Stimulated activated CD4-positive, alpha-beta T cell treated with anti-CD3 and anti-CD28 coated beads, Interleukin-4, amount 100 ng/mL, for 4 hours (primary cell): Measurements from ENCODE around the gene GSTM5.
"Not testable (repeated sequence)": the region's sequence is repeated elsewhere in the genome, so short reads cannot be mapped to it uniquely, and the experiment has no call there.

Experiments used
- DNase-seq, 2 experiments: peaks; one replicate each; pipeline ENCODE4 v3.0.0-alpha.2; 2020

Gene GSTM5

DNA sequence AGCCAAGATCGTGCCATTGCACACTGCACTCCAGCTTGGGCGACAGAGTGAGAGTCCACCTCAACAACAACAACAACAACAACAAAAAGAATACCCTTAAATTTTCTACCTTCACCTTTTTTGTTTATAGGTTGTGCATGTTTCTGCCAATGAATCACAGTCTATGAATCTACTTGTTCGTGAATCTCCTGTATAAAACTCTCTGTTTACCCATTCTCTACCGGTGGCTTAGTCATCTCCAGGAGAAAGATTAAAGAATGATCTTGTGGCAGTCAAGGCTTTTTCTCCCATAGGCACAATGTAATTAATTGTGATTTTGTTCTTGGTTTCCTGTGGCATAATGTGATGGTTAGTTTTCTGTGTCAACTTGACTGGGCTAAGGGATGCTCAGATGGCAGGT, 14.2 kb upstream of the GSTM5 start:
- DNase-seq = not testable (repeated sequence)

DNA sequence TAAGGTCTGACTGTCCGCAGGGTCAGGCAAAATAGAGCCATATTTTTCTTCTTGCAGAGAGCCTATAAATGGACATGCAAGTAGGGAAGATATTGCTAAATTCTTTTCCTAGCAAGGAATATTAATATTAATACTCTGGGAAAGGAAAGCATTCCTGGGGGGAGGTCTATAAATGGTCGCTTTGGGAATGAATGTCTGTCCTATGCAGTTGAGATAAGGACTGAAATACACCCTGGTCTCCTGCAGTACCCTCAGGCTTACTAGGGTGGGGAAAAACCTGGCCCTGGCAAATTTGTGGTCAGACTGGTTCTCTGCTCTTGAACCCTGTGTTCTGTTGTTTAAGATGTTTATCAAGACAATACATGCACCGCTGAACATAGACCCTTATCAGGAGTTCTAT, 9.1 kb upstream of the GSTM5 start:
- DNase-seq = not testable (repeated sequence)

DNA sequence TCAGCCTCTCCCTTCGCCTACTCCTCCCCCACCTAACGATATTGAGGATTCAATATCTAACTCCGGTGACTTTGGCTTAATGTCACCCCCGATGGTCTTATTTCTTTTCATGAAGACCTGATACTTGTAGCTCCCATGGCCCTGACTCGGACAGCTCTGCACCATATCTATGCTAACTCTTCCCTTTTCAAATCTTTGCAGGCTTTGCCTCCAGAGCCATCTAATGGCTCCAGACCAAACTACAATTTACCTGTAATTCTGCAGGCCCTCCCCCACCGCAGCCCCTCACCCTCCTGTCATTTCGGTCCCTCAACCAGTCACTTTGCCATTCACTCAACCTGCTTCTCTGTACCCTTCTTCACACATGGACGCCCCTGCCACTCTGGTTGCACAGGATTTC, 7.9 kb upstream of the GSTM5 start:
- DNase-seq = no peak

DNA sequence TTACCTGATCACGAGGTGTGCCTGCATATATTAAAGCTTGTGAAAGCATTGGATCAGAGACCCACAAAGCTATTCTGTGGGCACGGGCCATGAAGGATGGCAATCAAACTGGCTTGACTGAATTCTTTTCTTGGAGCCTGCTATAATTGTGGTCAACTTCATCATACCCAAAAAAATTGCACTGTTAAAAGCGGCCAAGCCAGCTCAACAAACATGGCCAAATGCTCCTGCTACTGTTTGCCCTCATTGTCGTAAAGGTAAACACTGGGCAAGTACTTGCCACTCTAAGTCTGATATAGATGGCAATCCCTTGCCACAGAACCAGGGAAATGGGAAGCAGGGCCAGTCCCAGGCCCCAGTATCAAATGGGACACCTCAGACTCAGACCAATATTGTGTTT, 6.6 kb upstream of the GSTM5 start:
- DNase-seq = no peak

DNA sequence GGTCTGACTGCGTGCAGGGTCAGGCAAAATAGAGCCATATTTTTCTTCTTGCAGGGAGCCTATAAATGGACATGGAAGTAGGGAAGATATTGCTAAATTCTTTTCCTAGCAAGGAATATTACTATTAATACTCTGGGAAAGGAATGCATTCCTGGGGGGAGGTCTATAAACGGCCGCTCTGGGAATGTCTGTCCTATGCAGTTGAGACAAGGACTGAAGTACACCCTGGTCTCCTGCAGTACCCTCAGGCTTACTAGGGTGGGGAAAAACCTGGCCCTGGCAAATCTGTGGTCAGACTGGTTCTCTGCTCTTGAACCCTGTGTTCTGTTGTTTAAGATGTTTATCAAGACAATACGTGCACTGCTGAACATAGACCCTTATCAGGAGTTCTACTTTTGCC, 3.1 kb upstream of the GSTM5 start:
- DNase-seq = not testable (repeated sequence)

DNA sequence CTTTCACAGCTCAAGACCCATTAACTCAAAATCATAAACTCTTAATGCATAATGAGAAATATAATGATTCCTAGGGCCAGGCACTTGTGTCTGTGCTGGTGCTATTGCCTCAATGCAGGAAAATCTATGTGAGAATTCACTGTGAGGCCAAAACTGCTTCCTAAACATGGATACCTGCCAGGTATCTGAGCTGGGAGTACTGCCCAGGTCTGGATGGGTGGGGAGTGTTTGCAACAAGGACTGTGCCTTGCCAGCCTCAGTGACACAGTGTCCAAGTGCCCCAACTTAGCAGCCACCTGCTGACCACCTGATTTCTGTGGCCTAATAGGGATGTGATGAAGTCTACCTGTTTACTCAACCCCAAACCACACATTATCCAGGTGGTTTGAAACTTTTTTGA, 2.2 kb upstream of the GSTM5 start:
- DNase-seq = not testable (repeated sequence)

DNA sequence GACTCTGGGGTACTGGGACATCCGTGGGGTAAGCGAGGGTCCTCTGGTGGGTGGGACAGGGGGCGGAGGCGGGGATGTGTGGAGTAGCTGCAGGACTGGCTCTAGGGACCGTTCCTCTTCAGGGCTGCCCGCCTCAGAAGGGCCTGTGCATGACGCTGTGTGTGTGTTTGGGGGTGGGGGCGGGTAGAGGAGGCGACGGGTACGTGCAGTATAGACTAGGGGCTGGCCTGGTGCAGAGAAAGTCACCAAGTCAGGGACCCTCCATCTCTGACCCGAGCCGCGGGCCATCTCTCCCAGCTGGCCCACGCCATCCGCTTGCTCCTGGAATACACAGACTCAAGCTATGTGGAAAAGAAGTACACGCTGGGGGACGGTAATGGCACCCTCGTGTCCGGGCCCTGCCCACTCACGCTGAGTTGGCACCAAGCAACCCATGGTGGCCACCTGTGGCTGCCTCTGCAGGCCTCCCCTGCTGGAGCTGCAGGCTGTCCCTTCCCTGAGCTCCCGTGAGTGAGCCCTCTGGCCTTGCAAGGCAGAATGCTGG, 342 bp downstream of the GSTM5 start:
- no peak for DNase-seq

DNA sequence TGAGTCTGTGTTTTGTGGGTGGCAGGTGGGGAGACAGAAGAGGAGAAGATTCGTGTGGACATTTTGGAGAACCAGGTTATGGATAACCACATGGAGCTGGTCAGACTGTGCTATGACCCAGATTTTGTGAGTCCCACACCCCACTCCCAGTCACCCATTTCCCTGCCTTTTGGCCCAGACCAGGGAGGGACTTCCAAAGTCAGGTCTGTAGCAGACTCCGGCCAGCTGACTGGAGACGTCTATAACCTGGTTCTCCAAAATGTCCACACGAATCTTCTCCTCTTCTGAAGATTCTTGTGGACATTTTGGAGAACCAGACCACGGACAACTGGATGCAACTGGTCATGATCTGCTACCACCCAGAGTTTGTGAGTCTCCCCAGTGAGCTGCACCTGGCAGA, 1.6 kb downstream of the GSTM5 start:
- DNase-seq = no peak

DNA sequence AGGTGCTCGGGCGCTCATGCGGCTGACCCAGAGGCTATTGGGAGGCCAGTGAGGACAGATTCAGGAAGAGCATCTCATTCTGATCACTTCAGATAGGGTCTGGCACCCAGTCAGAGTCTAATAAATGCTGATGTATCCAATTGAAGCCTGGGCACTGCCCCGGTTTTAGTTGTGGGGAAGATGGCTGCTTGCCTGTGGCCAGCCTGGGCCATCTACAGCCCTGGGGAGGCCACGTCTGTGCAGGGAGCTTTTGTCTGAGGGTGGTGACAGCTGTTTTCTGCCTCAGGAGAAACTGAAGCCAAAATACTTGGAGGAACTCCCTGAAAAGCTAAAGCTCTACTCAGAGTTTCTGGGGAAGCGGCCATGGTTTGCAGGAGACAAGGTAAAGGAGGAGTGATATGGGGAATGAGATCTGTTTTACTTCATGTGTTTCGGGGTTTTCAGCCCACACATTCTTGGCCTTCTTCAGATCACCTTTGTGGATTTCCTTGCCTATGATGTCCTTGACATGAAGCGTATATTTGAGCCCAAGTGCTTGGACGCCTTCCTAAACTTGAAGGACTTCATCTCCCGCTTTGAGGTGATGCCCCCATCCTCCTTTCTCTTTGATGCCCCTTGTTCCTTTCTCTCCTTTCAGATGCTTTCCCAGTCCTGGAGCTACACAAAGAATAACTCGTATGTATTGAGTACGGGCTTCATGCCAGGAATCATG, 2.8 kb downstream of the GSTM5 start:
- DNase-seq = no peak

DNA sequence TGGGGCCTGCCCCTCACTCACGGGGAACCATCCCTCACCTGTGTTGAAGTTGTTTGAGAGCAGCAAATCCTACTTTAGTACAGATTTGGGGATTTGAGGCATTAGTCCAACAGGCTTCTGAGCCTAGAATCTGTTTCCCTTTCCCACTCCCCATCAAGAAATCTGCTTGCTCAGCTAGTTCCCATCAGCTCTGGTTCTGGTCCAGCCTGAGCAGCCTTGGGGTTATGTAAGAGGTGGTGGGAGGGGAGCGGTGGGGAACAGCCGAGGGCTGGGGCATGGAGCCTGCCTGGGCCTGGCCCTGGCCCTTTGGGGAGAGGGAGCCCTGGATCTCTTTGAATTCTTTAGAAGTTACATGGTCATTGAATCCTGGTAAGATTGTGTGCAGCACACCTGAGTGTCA, 4.1 kb downstream of the GSTM5 start:
- DNase-seq = no peak

DNA sequence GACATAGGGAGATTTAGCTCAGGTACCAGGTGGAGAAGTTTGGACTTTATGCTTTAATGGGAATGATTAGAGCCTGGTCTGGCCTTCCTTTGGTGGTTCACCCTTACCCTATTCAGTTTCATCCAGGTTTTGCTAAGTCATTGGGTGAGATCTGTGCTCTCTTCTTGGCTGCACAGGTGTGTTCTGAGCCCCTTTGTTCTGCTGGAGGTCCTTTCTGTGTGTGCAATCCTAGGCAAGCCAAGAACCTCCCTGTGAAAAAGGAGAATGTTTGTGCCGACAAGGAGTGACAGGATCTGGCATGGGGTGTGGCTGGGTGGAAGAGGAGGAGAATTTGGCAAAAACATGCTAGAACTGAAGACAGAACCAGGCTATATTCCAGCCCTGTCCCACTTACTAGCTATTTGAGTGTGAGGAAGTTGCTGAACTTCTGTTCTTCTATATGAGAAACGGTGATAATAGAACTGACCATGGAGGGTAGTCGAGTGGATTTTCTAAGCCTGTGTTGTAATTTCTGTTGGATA, 4.6 kb downstream of the GSTM5 start:
- no peak for DNase-seq

DNA sequence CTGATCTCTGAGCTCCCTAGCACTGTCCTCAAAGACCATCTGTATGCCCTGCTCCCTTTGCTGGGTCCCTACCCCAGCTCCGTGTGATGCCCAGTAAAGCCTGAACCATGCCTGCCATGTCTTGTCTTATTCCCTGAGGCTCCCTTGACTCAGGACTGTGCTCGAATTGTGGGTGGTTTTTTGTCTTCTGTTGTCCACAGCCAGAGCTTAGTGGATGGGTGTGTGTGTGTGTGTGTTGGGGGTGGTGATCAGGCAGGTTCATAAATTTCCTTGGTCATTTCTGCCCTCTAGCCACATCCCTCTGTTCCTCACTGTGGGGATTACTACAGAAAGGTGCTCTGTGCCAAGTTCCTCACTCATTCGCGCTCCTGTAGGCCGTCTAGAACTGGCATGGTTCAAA, 5.7 kb downstream of the GSTM5 start:
- no peak for DNase-seq

DNA sequence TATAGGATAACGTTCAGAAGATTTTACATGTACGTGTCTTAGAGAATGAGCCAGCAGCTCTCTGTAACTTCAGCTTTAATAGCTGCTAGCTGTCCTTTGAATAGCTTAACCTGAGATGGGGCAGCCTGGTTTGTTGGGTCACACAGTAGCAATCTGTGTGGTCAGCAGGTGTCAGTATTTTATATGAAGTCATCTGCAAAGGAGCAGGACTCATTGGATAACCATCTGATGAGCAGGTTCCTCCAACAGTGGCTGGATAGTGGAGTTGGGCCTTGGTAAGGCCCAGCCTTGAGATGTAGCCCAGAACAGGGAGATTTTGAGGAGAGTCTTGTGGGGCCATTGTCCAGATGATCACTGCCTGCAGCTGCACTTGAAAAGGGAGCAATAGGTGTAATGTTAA, 6.4 kb downstream of the GSTM5 start:
- DNase-seq = no peak

DNA sequence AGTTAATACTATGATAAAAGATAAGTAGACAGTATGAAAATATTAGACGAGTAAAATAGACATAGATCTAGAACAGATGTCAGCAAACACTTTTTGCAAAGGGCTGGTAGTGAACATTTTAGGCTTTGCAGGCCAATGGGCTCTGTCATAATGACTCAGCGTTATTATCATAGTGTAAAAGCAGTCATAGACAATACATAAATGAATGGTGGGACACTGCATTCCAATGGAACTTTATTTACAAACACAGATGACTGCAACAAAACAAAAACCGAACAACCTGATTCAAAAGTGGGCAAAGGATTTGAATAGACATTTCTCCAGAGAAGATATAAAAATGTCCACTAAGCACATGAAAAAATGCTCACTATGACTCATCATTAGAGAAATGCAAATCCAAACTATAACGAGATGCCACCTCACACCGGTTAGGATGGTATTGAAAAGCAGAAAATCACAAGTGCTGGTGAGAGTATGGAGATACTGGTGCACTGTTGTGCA, 7.3 kb downstream of the GSTM5 start:
- DNase-seq = no peak

DNA sequence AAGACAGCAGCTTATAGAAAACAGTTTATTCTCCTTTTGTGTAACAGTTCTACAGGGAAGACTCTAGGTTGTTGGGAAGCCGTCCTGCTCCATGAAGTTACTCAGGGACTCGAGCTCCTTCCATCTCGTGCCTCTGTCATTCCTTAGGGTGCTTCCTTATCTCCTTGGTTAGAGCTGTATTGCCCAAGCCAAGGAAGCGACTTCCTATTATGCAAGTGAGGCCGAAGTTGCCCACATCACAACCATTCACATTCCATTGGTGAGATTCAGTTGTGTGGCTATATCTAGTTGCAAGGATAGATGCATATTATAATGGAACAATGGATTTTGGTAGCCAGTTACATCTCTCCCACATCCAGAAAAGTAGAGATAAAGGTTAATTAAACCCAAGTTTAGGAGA, 9.0 kb downstream of the GSTM5 start:
- no peak for DNase-seq

DNA sequence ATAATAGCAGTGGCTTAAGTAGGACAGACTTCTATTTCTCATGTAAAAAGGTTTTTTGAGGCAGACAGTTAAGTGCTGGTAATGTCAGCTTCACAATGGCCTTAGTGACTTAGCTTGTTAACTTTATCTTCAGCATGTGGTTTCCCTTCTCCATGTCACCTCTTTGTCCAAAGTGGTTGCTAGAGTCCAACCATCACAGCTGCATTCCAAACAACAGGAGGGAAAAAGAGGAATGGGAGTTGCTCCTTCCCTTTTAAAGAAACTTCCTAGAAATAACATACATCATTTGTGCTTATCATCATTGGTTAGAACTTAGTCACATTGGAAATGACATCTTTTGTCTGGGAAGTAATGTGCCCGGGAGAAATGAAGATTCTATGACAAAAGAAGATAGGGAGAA, 9.9 kb downstream of the GSTM5 start:
- no peak for DNase-seq

DNA sequence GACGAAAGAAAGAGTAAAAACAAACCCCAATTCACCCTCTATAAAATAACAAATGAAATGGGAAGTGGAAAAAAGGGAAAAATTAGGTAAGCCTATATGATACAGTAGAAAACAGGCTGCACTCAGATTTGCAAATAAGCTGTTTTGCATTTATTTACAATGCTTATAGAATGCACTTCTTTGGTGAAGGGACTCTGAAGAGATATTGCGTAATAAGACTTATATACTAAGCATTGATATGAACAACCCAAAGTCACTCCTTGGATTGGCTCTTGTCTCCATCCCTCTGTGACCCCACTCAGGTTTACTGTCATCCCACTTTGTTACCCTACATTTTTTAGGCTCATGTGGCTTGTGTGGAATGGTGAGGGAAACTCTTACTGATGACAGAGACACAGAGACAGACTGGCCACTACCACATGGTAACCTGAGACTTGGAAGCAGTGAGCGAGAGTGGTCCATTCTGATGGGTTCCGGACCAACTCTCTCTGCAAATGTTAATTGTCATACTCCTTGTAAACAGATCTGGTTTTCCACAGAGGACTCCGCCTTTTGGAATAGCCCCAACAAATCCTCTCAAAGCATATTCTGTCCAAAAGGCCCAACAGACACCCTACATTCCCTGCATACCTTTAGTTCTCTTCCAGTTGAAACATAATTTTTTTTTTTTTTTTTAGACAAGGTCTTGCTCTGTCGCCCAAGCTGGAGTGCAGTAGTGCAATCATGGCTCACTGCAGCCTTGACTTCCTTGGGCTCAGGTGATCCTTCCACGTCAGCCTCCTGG, 11.0 kb downstream of the GSTM5 start:
- no peak for DNase-seq

DNA sequence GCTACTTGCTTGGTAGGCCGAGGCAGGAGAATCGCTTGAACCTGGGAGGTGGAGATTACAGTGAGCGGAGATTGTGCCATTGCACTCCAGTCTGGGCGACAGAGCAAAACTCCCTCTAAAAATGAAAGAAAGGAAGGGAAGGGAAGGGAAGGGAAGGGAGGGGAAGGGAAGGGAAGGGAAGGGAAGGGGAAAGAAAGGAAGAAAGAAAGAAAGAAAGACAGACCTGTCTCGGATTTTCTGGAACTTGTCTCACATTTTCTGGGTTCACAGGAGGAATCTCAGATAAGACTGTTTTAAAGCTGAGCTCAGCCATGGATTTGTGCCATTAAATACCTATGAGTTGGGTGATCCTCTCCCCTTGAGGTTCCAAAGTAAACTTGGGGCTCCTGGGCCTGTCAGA, 12.9 kb downstream of the GSTM5 start:
- no peak for DNase-seq

DNA sequence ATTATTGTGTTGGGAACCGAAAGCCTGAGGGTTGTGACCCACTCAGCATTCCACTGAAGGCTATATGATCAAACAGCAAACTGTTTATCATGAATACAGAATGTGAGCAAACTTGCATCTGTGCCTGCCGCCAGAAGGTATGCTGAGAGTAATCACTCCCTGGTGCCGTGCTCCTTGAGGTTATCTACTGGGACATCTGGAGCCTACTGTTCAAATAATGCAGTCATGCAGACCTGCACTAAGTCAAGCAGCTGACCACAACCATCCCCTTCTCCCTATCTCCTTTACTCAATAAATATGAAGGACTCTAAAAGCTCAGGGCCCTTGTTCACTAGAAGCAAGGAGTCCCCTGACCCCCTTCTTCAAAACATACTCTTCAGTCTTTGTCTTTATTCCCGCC, 13.5 kb downstream of the GSTM5 start:
- DNase-seq = no peak

DNA sequence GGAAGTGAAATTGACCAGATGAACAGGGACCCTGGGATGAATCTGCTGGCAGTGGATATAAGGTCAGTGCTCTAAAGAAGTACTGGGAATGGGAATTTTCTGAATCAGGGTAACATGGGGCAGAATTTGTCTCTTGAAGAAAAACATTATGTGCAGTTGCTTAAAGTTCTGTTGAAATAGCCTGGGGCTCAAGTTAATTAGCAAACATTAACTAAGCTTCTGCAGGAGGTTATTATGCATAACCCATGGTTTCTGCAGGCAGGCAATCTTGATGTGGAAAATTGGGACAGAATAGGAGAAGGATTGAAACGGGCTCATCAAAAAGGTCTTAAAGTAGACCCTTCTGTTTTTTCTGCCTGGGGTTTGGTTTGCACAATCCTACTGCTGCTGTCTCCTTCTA, 14.0 kb downstream of the GSTM5 start:
- DNase-seq = no peak

DNA sequence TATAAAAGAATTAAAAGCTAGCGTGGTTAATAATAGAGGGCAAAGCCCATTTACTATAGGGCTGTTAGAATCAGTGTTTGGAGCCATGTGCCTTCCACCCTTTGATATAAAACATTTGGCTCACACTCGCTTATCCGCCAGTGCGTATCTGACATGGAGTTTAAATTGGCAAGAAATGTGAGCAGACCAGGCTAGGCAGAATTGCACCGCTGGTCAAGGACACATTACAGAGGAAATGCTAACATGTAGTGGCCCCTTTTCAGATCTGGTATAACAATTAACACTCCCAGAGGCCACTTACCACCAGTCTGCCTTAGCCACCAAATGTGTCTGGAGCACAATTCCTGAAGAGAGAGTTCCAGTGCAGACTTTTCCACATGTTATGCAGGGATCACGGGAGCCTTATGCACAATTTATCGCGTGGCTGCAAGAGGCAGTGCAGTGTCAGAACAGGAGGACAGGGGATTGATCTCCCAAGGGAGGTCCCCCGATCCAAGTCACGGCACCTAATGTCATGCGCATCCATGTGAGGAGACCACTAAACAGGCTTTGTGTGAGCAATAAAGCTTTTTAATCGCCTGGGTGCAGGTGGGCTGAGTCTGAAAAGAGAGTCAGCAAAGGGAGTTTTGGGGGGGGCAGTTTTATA, 14.8 kb downstream of the GSTM5 start:
- DNase-seq = no peak

DNA sequence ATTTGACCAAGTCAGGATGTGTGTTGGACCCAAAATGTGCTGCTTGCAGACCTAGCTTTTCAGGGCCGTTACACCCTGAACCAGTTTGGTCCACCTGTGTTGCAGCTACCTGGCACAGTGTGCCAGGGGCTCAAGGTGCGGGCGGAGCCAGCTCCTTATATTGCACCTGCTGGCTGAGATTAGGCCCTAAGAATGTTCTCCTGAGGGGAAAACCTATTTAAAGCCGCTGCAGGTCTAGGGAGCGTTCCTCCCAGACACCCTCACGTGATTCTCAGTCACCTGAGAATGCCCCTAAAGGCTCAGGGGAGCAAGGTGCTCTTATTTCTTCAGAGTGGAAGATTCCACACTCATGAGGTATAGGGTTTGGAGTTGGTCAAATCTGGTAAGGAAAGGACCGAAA, 16.8 kb downstream of the GSTM5 start:
- no peak for DNase-seq

DNA sequence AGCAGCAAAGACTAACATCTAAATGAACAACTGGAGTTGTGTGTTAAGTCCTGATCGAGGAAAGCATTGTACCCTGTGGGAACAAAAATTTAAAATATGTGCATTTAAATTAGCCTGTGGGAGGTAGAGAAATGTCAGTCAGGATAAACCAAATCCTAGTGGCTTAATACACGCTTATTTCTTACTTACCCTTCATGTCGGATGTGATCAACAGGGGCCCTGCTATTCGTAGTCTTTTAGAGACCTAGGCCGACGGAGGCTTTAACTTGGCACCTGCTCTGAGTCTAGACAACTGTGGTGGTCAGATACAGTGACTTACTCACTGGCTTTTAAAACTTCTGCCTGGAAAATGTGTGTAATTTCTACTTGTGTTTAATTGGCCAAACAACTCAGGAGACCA, 18.6 kb downstream of the GSTM5 start:
- DNase-seq = no peak
